ENCODE data around the gene PTBP3. TPM values are rescaled to one million over a fixed set of nuclear protein-coding genes. Genes with fewer than 3 reads are reported as not detected.

PTBP3 gene
- total and polyA plus RNA-seq, 2 of the 4 experiments (the other 2 are of a cell fraction), result 8.6 to 15.6 TPM

- Histone ChIP-seq H3K9ac (ENCODE audit: low read depth, low read length) (no peak overlapping the region), H2AK9ac (replicated peaks; ENCODE audit: low read depth, low read length, poor library complexity) (no peak overlapping the region), H2BK120ac (ENCODE audit: low read depth, low read length) (no peak overlapping the region), H2AK5ac (ENCODE audit: low read depth, low read length) (no peak overlapping the region), H3K4me1 (ENCODE audit: control insufficient read depth, insufficient read depth, low read length) (no peaks in the 10 kb centered on the region), H2AFZ (replicated peaks; ENCODE audit: low read length, poor library complexity) (no peak overlapping the region), H3K56ac (ENCODE audit: extremely low read depth, insufficient read depth, low read length) (no peak overlapping the region), H3K4me2 (ENCODE audit: low read depth, low read length) (no peak overlapping the region), H3K27ac (ENCODE audit: insufficient read depth, low read length) (no peak overlapping the region), H3K18ac (ENCODE audit: low read depth, low read length) (no peak overlapping the region), H3K14ac (replicated peaks; ENCODE audit: low read depth, low read length) (no peak overlapping the region), H2BK20ac (ENCODE audit: low read depth, low read length) (no peak overlapping the region), H4K20me1 (ENCODE audit: insufficient read depth, low read length) (no peaks in the 10 kb centered on the region), H4K8ac (ENCODE audit: low read depth in 2 of 2, low read length in 2 of 2) (no peak overlapping the region), H2BK15ac (ENCODE audit: low read depth, low read length) (no peak overlapping the region), H2BK5ac (ENCODE audit: low read depth, low read length, poor library complexity, severe bottlenecking) (no peak overlapping the region), H3K4me3 (ENCODE audit: insufficient read depth, low read depth, low read length) (no peak overlapping the region), H3K9me1 (ENCODE audit: insufficient read depth, low read length) (no peaks in the 10 kb centered on the region), H4K5ac (ENCODE audit: low read depth, low read length) (no peak overlapping the region), H3K9me3 (ENCODE audit: control insufficient read depth, insufficient read depth, low read length) (peaks cover 3% of the 10 kb centered on the region), H3K79me1 (ENCODE audit: low read depth in 1 of 2, low read length in 2 of 2) (peaks cover 0 to 4% of the 10 kb centered on the region in 2 experiments; a peak in 1 of 4 replicates), H4K91ac (ENCODE audit: insufficient read depth, low read depth, low read length) (no peak overlapping the region), H3K23ac (ENCODE audit: low read depth, low read length) (no peak overlapping the region), H3K4ac (ENCODE audit: low read depth, low read length) (no peak overlapping the region), H3K27me3 (ENCODE audit: control insufficient read depth, insufficient read depth, low read length) (no peaks in the 10 kb centered on the region), H3K36me3 (ENCODE audit: control insufficient read depth, insufficient read depth, low read length) (peaks cover 25% of the 10 kb centered on the region)
- no peak for DNase-seq
- intact Hi-C loops (cut with micrococcal nuclease), result no loop called here
- in situ Hi-C loops (cut with MboI; ENCODE audit: low sequenced_read_pairs), result no loop called here
- TF ChIP-seq RCOR1 (IDR thresholded peaks at IDR 0.05; ENCODE audit: insufficient replicate concordance, low read length) (no peak), MAZ (IDR thresholded peaks at IDR 0.05; ENCODE audit: borderline replicate concordance, low read depth, low read length) (no peak), MAFK (IDR thresholded peaks at IDR 0.05; ENCODE audit: low read depth, low read length) (peak; percentile 88), CTCF (conservative IDR thresholded peaks at IDR 0.05; ENCODE audit: low read depth, low read length) (no peak)
- WGBS, 2 experiments (ENCODE audit: extremely low coverage in 2 of 2, insufficient read length in 1 of 2), result no CpG with 5 or more reads among the region's 2 CpGs
- dilution Hi-C loops (cut with HindIII; ENCODE audit: low sequenced_read_pairs, unreplicated experiment), result no loop called here
- BruUV-seq (replicated peaks), result no TSS peak
- ChIA-PET CTCF (no interaction called here), POLR2A (ENCODE audit: unreplicated experiment) (no interaction called here)
- ATAC-seq (ENCODE audit: low read depth), result no peak
Observed at GRCh38 chr9:112212926-112213325, 120.5 kb downstream of the PTBP3 start.

All from IMR-90 (cell line).